ENCODE measurements around the gene C6orf52. TPM values are rescaled to one million over a fixed set of nuclear protein-coding genes. Genes with fewer than 3 reads are reported as not detected.

C6orf52 gene
- total and polyA plus RNA-seq, 2 of the 13 experiments (the other 11 are each of a cell fraction or from before 2014, with no cell fraction given), result 0.50 to 0.53 TPM

- TF ChIP-seq, protein P1, sequence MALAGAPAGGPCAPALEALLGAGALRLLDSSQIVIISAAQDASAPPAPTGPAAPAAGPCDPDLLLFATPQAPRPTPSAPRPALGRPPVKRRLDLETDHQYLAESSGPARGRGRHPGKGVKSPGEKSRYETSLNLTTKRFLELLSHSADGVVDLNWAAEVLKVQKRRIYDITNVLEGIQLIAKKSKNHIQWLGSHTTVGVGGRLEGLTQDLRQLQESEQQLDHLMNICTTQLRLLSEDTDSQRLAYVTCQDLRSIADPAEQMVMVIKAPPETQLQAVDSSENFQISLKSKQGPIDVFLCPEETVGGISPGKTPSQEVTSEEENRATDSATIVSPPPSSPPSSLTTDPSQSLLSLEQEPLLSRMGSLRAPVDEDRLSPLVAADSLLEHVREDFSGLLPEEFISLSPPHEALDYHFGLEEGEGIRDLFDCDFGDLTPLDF (CRISPR knock-in tag; IDR thresholded peaks at IDR 0.05), result peak; percentile 72
- TF ChIP-seq, protein P2, sequence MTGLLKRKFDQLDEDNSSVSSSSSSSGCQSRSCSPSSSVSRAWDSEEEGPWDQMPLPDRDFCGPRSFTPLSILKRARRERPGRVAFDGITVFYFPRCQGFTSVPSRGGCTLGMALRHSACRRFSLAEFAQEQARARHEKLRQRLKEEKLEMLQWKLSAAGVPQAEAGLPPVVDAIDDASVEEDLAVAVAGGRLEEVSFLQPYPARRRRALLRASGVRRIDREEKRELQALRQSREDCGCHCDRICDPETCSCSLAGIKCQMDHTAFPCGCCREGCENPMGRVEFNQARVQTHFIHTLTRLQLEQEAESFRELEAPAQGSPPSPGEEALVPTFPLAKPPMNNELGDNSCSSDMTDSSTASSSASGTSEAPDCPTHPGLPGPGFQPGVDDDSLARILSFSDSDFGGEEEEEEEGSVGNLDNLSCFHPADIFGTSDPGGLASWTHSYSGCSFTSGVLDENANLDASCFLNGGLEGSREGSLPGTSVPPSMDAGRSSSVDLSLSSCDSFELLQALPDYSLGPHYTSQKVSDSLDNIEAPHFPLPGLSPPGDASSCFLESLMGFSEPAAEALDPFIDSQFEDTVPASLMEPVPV (CRISPR knock-in tag; IDR thresholded peaks at IDR 0.05), result peak; percentile 85
- TF ChIP-seq MLX (CRISPR knock-in tag; IDR thresholded peaks at IDR 0.05) (peak; percentile 61), NONO (IDR thresholded peaks at IDR 0.05) (no peak), NONO (CRISPR knock-in tag; conservative IDR thresholded peaks at IDR 0.05) (peak; percentile 100), HDAC2 (CRISPR knock-in tag; IDR thresholded peaks at IDR 0.05) (peak; percentile 88), ZNF607 (CRISPR knock-in tag; IDR thresholded peaks at IDR 0.05; ENCODE audit: borderline replicate concordance) (peak; percentile 97), ATF4 (CRISPR knock-in tag; IDR thresholded peaks at IDR 0.05) (peak in 1 of 2 experiments; percentile 82; a peak in 2 of 4 replicates), ZNF124 (CRISPR knock-in tag; IDR thresholded peaks at IDR 0.05) (peak; percentile 92; the same call in 1 of the 2 replicates), IKZF1 (IDR thresholded peaks at IDR 0.05) (no peak), MEIS2 (CRISPR knock-in tag; IDR thresholded peaks at IDR 0.05) (peak; percentile 48; the same call in 1 of the 2 replicates), YEATS4 (CRISPR knock-in tag; IDR thresholded peaks at IDR 0.05; ENCODE audit: borderline replicate concordance) (peak; percentile 95), SMARCC2 (IDR thresholded peaks at IDR 0.05) (no peak), KDM3A (CRISPR knock-in tag; IDR thresholded peaks at IDR 0.05; ENCODE audit: low read depth) (peak; percentile 61; the same call in 1 of the 2 replicates), ZNF766 (CRISPR knock-in tag; IDR thresholded peaks at IDR 0.05; ENCODE audit: borderline replicate concordance) (peak; percentile 92), RFX1 (IDR thresholded peaks at IDR 0.05) (no peak), ESRRA (CRISPR knock-in tag; IDR thresholded peaks at IDR 0.05; ENCODE audit: low read depth) (no peak), MLXIP (CRISPR knock-in tag; IDR thresholded peaks at IDR 0.05; ENCODE audit: borderline replicate concordance) (no peak; the same call in 1 of the 2 replicates), TRIM22 (IDR thresholded peaks at IDR 0.05) (no peak)
- TF ChIP-seq, protein P3, sequence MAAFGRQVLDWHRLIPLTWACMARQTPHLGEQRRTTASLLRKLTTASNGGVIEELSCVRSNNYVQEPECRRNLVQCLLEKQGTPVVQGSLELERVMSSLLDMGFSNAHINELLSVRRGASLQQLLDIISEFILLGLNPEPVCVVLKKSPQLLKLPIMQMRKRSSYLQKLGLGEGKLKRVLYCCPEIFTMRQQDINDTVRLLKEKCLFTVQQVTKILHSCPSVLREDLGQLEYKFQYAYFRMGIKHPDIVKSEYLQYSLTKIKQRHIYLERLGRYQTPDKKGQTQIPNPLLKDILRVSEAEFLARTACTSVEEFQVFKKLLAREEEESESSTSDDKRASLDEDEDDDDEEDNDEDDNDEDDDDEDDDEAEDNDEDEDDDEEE (CRISPR knock-in tag; IDR thresholded peaks at IDR 0.05), result peak; percentile 92; the same call in 1 of the 2 replicates
Observed at GRCh38 chr6:10722820-10723566, 28.6 kb upstream of the C6orf52 start, which contains the start of gene TMEM14C (continued).
